Lung (tissue), 12 donors: ENCODE results near the gene PRTFDC1. TPM values are rescaled to one million over a fixed set of nuclear protein-coding genes. Genes with fewer than 3 reads are reported as not detected.
"Not testable (repeated sequence)": the region's sequence is repeated elsewhere in the genome, so short reads cannot be mapped to it uniquely, and the experiment has no call there.

Source experiments
- ATAC-seq: fragments of 200-7000 bp; cut with Tn5 transposase; one replicate; pipeline ENCODE4 v1.9.1; 2020; ENCODE audit warnings: moderate number of reproducible peaks; ENCODE audit not compliant: insufficient read depth, low FRiP score
- DNase-seq, 3 donors: peaks; one replicate each; pipeline ENCODE4 v3.0.0-alpha.2; 2013 to 2017
- H3K27ac ChIP-seq, 2 donors: one replicate each; pipeline ENCODE4 v1.5.1; 2013; ENCODE audit warnings: mild to moderate bottlenecking in 2 of 2, moderate library complexity in 2 of 2, control low read depth in 1 of 2, inconsistent platforms in 1 of 2, low read depth in 1 of 2, low read length in 1 of 2
- H3K27me3 ChIP-seq, 3 donors: one replicate each; pipeline ENCODE4 v1.5.1; 2013; ENCODE audit warnings: low read length in 2 of 3; ENCODE audit not compliant: control insufficient read depth in 3 of 3, insufficient read depth in 3 of 3
- H3K36me3 ChIP-seq, 4 donors: one replicate each; pipeline ENCODE4 v1.5.1; 2013; ENCODE audit warnings: low read length in 4 of 4, mild to moderate bottlenecking in 1 of 4, moderate library complexity in 1 of 4; ENCODE audit not compliant: control insufficient read depth in 4 of 4, insufficient read depth in 4 of 4
- H3K4me1 ChIP-seq, 5 donors: one replicate each; pipeline ENCODE4 v1.5.1; 2013; ENCODE audit warnings: low read length in 5 of 5, mild to moderate bottlenecking in 2 of 5, moderate library complexity in 1 of 5; ENCODE audit not compliant: control insufficient read depth in 5 of 5, insufficient read depth in 5 of 5
- H3K4me3 ChIP-seq: one replicate; pipeline ENCODE4 v1.5.1; 2013; ENCODE audit warnings: mild to moderate bottlenecking, control low read depth, moderate library complexity
- H3K9ac ChIP-seq, 2 donors: one replicate each; pipeline ENCODE4 v1.5.1; 2013; ENCODE audit warnings: low read length in 2 of 2, control low read depth in 1 of 2; ENCODE audit not compliant: insufficient read depth in 1 of 2
- H3K9me3 ChIP-seq, 4 donors: one replicate each; pipeline ENCODE4 v1.5.1; 2013; ENCODE audit warnings: low read length in 3 of 4, mild to moderate bottlenecking in 1 of 4, moderate library complexity in 1 of 4; ENCODE audit not compliant: control insufficient read depth in 4 of 4, insufficient read depth in 3 of 4
- WGBS, 2 donors: extraction: QIAGEN DNeasy Blood & Tissue Kit; methylation state at CpG; one replicate each; pipeline ENCODE4 v1.1.7; 2013; 5-methylcytosine and 5-hydroxymethylcytosine counted together
- polyA plus RNA-seq, 2 donors: library from polyadenylated mRNA; stranded (reverse); fragments of 200-250 nt; gene quantifications; one replicate each; pipeline ENCODE4 v1.2.1, GENCODE V29; 2013
- total RNA-seq, 2 donors: library from RNA; depleted of rRNA in 1 of 2; stranded (reverse); fragments of >200 nt in 1 of 2; gene quantifications; one replicate each; pipeline ENCODE4 v1.2.1, GENCODE V29; 2014 to 2021
- TF ChIP-seq, protein P1 (sequence below): IDR thresholded peaks from 2 replicates; pipeline ENCODE4 v1.5.1; 2012; ENCODE audit warnings: mild to moderate bottlenecking; ENCODE audit errors: control extremely low read depth, extremely low read depth
- donor health status: control.
- donor health status: control.
- donor health status: Bipolar disorder and iron deficiency.
- donor health status: healthy.
- donor health status: DM: yes; HTN: yes; CAD: no.

Gene PRTFDC1
- total and polyA plus RNA-seq, 4 donors: 1.6 to 12.5 (median 3.1) TPM

- no peak overlapping the region for H3K9ac ChIP-seq
- no peak for DNase-seq
- TF ChIP-seq, protein P1, sequence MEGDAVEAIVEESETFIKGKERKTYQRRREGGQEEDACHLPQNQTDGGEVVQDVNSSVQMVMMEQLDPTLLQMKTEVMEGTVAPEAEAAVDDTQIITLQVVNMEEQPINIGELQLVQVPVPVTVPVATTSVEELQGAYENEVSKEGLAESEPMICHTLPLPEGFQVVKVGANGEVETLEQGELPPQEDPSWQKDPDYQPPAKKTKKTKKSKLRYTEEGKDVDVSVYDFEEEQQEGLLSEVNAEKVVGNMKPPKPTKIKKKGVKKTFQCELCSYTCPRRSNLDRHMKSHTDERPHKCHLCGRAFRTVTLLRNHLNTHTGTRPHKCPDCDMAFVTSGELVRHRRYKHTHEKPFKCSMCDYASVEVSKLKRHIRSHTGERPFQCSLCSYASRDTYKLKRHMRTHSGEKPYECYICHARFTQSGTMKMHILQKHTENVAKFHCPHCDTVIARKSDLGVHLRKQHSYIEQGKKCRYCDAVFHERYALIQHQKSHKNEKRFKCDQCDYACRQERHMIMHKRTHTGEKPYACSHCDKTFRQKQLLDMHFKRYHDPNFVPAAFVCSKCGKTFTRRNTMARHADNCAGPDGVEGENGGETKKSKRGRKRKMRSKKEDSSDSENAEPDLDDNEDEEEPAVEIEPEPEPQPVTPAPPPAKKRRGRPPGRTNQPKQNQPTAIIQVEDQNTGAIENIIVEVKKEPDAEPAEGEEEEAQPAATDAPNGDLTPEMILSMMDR: no peak
- no peak overlapping the region for H3K4me3 ChIP-seq
- H3K27me3 ChIP-seq: no peaks in the 10 kb centered on the region
- H3K27ac ChIP-seq: no peak overlapping the region
- H3K4me1 ChIP-seq: no peaks in the 10 kb centered on the region
- no peaks in the 10 kb centered on the region for H3K36me3 ChIP-seq
- WGBS, 2 donors: 95 to 97% methylated on average over 4 of the region's 4 CpGs
- no peaks in the 10 kb centered on the region for H3K9me3 ChIP-seq
- ATAC-seq: no peak
These were observed 26.6 kb downstream of the PRTFDC1 start for GRCh38 chr10:24925799-24926198.

GRCh38 chr10:24924483-24924882 is 27.9 kb downstream of the PRTFDC1 start:
- H3K27ac ChIP-seq, H3K27me3 ChIP-seq, DNase-seq, H3K4me3 ChIP-seq, H3K9ac ChIP-seq, H3K4me1 ChIP-seq, H3K9me3 ChIP-seq, H3K36me3 ChIP-seq, ATAC-seq: not testable (repeated sequence)

DNA sequence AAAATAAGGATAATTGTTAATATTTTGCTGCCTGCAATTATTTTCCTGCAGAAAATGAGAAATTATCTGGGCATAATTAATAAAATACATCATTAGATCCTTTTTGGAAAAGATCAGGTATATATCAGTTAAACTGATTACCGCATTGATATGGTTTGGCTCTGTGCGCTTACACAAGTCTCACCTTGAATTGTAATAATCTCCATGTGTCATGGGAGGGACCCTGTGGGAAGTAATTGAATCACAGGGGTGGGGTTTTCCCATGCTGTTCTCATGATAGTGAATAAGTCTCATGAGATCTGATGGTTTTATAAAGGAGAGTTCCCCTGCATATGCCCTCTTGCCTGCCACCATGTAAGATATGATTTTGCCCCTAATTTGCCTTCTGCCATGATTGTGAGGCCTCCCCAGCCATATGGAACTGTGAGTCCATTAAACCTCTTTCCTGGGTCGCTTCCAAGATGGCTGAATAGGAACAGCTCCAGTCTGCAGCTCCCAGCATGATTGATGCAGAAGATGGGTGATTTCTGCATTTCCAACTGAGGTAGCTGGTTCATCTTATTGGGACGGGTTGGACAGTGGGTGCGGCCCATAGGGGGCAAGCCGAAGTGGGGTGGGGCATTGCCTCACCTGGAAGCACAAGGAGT is 30.1 kb downstream of the PRTFDC1 start:
- DNase-seq, H3K4me3 ChIP-seq, H3K9me3 ChIP-seq, ATAC-seq, H3K9ac ChIP-seq, H3K27ac ChIP-seq, H3K4me1 ChIP-seq, H3K27me3 ChIP-seq, H3K36me3 ChIP-seq: not testable (repeated sequence)
- 81 to 98% methylated on average over 6 of the region's 6 CpGs for WGBS, 2 donors

GRCh38 chr10:24920907-24921881 is 31.2 kb downstream of the PRTFDC1 start:
- Histone ChIP-seq H3K27ac (no peak overlapping the region), H3K36me3 (no peaks in the 10 kb centered on the region), H3K9ac (no peak overlapping the region), H3K9me3 (no peaks in the 10 kb centered on the region), H3K4me1 (no peaks in the 10 kb centered on the region), H3K4me3 (no peak overlapping the region), H3K27me3 (no peaks in the 10 kb centered on the region)
- TF ChIP-seq, protein P1: no peak
- ATAC-seq: peak; percentile 92
- DNase-seq: peak; percentile 21 to 60 (median 46)
- 31 to 39% methylated on average over 7 of the region's 7 CpGs for WGBS, 2 donors

DNA sequence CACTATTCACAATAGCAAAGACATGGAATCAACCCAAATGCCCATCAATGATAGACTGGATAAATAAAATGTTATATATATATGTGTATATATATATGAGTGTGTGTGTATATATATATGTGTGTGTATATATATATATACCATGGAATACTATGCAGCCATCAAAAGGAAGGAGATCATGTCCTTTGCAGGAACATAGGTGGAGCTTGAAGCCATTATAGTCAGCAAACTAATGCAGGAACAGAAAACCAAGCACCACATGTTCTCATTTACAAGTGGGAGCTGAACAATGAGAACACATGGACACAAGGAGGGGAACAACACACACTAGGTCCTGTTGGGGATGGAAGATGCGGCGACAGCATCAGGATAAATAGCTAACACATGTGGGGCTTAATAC is 32.2 kb downstream of the PRTFDC1 start:
- DNase-seq, H3K27ac ChIP-seq, H3K36me3 ChIP-seq, H3K4me3 ChIP-seq, H3K27me3 ChIP-seq, H3K9ac ChIP-seq, H3K9me3 ChIP-seq, H3K4me1 ChIP-seq, ATAC-seq: not testable (repeated sequence)
- WGBS, 2 donors: 99 to 100% methylated on average over 2 of the region's 2 CpGs

DNA sequence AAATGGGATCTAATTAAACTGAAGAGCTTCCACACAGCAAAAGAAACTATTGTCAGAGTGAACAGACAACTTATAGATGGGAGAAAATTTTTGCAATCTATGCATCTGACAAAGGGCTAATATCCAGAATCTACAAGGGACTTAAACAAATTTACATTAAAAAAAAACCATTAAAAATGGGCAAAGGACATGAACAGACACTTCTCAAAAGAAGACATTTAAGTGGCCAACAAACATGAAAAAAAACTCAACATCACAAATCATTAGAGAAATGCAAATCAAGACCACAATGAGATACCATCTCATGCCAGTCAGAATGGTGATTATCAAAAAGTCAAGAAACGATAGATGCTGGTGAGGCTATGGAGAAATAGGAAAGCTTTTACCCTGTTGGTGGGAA is 32.8 kb downstream of the PRTFDC1 start:
- 86 to 94% methylated on average over 1 of the region's 1 CpG for WGBS, 2 donors
- H3K27me3 ChIP-seq, H3K9ac ChIP-seq, H3K4me1 ChIP-seq, H3K4me3 ChIP-seq, ATAC-seq, H3K27ac ChIP-seq, H3K9me3 ChIP-seq, H3K36me3 ChIP-seq, DNase-seq: not testable (repeated sequence)
